Activated T-cell treated with anti-CD3 and anti-CD28 coated beads for 4 hours (primary cell): ENCODE results near the gene TMBIM4.
A peak's percentile ranks its signal among the peaks of the same experiment; 100 is the strongest.
"Not testable (repeated sequence)": the region's sequence is repeated elsewhere in the genome, so short reads cannot be mapped to it uniquely, and the experiment has no call there.

Experiments
- DNase-seq: peaks from one replicate; pipeline ENCODE4 v3.0.0-alpha.2; 2020

TMBIM4 gene, protein sequence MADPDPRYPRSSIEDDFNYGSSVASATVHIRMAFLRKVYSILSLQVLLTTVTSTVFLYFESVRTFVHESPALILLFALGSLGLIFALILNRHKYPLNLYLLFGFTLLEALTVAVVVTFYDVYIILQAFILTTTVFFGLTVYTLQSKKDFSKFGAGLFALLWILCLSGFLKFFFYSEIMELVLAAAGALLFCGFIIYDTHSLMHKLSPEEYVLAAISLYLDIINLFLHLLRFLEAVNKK

DNA sequence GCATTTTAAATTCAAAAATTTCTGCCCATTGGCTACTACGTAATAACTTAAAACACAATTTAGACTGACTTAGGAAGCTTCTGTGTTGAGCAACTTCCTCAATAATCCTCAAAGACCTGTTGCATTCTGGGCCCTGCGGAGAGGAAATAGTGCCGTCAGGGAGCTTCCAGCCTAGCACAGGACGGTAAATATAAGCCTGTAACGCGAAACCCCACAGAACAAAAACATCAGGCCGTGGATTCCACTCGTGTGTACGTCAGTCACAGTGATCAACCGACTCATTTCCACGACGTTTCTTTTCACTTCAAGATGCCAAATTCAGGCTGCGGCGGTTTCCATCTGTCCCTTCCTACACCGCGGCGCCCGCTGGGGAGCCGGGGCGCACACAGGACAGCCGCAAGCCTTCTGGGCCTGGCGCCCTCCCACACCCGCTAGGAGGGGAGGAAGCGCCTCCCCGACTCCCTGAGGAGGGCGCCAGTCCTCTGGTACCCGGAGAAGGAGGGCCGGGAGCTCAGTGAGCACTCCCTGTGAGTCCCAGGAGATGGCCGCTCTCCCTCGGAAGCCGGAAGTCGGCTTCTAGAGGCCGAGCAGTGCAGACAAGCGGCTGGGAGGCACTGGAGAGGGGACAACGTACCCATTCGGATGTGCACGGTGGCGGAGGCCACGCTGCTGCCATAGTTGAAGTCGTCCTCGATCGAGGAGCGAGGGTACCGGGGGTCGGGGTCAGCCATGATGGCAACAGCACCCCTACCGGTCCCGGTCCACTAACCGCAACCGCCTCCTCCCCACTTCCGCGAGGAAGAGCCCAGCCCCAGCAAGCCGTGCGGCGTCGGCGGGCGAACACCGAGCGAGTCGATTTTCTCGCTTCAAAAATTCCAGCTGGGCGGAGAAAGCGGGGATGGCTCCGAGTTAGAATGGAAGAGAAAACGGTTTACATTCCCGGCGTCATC, at the start of gene TMBIM4:
TSS of gene TMBIM4 (minus strand) at position 776 of the 950 bp plus-strand sequence. CDS start at position 731, 45 bp downstream.
- peak; percentile 75 for DNase-seq

DNA sequence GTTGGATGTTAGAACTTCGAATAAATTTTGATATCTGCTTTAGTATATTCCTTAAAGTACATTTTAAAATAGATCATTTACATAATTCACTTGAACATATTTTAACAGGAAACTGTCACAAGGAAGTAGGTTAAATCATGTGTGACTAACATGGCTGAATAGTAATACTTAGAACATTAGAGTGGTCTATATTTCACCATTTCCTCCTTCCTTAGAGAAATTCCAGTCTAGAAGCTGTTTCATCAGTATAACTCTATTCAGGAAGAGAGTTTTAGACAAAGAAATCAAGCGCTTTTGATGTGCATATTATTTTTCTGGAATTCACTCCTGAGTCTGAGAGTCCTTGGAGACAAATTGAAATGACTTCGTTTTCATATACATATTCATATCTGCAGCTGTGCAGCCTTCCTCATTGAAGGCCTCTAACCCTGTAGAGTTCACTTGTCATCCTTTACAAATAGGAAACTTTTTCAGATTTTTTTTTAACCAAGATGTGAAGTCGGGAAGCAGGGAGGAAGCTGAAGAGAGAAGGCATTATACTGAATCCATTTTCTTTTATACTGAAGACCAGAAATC, 47.6 kb upstream of the TMBIM4 start:
- no peak for DNase-seq

DNA sequence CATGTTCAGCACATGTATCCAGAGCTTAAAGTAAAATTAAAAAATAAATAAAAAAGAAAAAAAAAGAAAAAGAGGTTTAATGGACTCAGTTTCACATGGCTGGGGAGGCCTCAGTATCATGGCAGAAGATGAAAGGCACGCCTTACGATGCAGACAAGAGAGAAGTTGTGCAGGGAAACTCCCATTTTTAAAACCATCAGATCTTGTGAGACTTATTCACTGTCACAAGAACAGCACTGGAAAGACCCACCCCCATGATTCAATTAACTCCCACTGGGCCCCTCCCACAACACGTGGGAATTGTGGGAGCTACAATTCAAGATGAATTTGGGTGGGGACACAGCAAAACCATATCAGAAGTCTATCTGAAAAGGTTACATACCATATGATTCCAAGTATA, 43.2 kb upstream of the TMBIM4 start:
- DNase-seq, result not testable (repeated sequence)

- DNase-seq, result not testable (repeated sequence)
These were observed 41.8 kb upstream of the TMBIM4 start for GRCh38 chr12:66211573-66211972.

- DNase-seq, result no peak
These were observed 41.0 kb upstream of the TMBIM4 start for GRCh38 chr12:66210840-66211239.

DNA sequence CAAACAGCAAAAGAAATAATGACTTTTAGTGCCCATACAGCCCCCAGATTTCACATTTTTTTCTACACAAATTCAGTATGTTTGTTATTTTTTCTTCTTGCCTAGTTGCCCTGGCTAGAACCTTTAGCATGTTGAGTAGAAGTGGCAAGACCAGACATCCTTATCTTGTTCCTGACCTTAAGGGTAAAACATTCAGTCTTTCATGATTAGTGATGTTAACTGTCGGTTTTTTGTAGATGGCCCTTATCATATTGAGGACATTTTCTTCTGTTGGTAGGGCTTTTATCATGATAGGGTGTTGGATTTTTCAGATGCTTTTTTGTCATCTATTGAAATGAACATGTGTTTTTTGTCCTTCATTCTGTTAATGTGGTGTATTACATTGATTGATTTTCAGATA, 36.3 kb upstream of the TMBIM4 start:
- DNase-seq, result no peak

- peak; percentile 3 for DNase-seq
These were observed 34.0 kb upstream of the TMBIM4 start for GRCh38 chr12:66203820-66204219.

DNA sequence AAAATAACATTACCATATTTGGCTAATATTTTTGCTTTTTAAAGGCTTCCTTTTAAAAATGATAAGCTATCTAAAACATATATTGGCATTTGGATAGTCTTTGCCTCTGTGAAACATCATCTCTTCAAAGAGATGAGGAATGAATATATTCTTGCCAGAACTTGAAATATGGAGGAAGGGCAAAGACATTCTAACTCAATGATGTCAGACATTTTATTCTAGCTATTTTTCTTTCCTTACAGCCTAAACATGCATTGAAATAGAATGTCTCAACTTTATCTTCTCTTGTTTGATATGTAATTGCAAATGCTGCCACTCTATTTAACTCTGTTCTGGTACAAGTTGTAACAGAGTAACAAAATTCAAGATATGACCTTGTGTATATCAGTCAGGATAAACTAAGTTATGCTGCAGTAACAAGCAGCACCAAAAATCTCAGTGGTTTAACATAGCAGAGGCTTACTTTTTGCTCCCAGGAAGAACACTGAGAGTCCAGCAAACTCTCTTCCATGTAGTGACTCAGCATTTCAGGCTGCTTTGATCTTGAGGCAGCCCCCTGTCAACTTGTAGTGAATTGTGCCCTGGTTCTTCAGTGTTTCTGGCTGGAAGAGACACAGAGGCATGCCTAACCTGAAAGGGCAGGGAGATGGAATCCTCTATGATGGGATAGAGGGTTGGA, 30.2 kb upstream of the TMBIM4 start:
- no peak for DNase-seq

GRCh38 chr12:66199141-66199540, 29.3 kb upstream of the TMBIM4 start:
- no peak for DNase-seq

DNA sequence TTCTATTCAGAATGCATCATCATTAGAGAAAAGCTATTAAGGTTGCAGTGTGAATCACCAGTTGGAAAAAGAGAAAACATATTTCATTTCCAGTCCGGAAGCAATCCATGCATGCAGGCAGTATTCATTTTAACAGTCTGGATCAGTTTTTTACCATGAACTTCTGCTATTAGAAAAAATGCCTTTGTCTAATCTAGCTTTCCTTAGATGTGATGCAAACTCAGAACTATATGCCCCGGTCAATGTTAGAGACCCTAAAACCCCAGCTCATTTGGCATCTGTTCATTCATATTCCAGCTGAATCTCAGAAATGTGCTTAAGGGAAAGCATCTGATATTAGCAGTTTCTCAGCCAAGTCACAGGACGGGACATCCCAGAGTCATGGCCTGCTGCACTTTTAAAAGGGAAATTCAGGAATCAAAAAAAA, 27.7 kb upstream of the TMBIM4 start:
- no peak for DNase-seq

- DNase-seq, result no peak
These were observed 27.0 kb upstream of the TMBIM4 start for GRCh38 chr12:66196806-66197205.

DNA sequence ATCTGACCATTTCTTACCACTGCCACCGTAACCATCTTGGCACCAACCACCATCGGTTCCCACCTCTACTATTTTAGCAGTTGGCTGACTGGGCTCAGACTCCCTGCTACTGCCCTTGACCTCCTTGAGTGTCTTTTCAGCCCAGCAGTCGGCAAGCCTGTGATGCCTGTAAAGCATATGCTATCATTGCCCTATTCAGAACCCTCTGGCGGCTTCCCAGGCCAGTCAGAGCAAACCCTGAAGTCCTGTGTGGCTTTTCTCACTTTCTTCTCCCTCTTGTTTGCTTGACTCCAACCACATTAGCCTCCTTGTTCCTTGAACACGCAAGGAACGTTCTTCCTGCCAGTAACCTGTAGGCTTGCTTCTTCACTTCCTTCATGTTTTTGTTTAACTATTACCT, 25.4 kb upstream of the TMBIM4 start:
- no peak for DNase-seq

GRCh38 chr12:66194122-66194521, 24.3 kb upstream of the TMBIM4 start:
- no peak for DNase-seq

GRCh38 chr12:66191547-66192126, 21.8 kb upstream of the TMBIM4 start:
- no peak for DNase-seq

DNA sequence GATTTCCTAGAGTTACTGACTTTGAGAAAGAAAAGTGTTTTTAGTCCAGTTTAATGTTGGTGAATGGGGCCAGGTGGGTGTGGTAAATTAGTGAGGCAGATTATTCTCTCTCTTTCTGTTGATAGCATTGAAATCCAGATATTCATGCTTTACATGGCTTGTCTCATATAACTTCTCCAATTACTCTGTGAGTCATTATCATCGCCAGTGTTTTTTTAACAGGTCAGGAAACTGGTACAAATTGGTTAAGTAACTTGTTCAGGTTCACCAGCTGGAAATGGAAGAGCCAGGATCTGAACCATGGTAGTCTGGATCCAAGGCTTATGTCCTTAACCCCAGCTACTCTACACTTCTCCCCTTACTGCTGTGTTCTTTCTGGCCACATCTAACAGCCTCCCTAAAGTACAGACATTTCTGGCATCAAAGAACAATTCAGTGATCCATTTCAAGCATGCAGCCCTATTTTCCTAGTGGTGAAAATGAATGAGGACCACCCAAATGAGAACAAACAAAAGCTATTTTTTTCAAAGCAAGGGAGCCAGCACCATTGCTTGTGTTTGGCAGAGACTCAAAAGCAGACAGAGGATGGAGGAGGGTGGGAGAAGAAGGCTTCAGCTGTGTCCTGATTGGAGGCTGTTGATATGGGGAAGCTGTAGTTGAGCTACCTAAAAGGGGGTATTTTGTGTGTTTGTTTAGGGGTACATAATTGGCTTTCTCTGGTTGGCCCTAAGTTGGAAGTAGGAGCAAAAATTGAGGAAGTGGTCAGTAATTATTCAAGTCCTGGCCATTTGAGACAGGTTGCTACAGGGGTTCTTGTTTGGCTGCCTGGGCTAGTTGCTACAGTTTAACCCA, 20.9 kb upstream of the TMBIM4 start:
- no peak for DNase-seq

- no peak for DNase-seq
These were observed 20.1 kb upstream of the TMBIM4 start for GRCh38 chr12:66189889-66190288.

- DNase-seq, result no peak
These were observed 19.7 kb upstream of the TMBIM4 start for GRCh38 chr12:66189486-66189843.

- no peak for DNase-seq
These were observed 19.0 kb upstream of the TMBIM4 start, which contains the start of gene IRAK3 for GRCh38 chr12:66188584-66189485. Gene IRAK3 (plus strand): TSS chr12:66189214. CDS start chr12:66189300, 86 bp downstream.

GRCh38 chr12:66187821-66188220, 18.0 kb upstream of the TMBIM4 start:
- no peak for DNase-seq

GRCh38 chr12:66187036-66187435, 17.2 kb upstream of the TMBIM4 start:
- DNase-seq, result no peak

DNA sequence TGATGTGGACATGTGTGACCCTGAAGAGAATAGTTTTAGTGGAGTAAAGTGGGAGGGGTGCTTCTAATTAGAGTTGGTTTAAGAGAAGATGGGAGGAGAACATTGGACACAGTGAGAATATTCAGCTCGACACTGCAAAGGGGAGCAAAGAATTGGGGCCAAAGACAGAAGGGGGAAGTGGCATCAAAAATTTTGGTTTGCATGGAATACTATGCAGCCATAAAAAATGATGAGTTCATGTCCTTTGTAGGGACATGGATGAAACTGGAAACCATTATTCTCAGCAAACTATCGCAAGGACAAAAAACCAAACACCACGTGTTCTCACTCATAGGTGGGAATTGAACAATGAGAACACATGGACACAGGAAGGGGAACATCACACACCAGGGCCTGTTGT, 15.0 kb upstream of the TMBIM4 start:
- not testable (repeated sequence) for DNase-seq
